ENCODE results near the gene CAMTA1.
A peak's percentile ranks its signal among the peaks of the same experiment; 100 is the strongest.

The CAMTA1 gene

GRCh38 chr1:7609311-7609994 lies 824.2 kb downstream of the CAMTA1 start:
- H3K9ac ChIP-seq (ENCODE audit: low read depth, low read length): peak overlapping the region; percentile 51
- no peaks in the 10 kb centered on the region for H3K27me3 ChIP-seq (ENCODE audit: control insufficient read depth, insufficient read depth, low read length)
- H3K4me3 ChIP-seq (ENCODE audit: low read depth, low read length): no peak overlapping the region
- H3K4me1 ChIP-seq (ENCODE audit: control insufficient read depth, insufficient read depth, low read length): peaks cover 12% of the 10 kb centered on the region
- no peaks in the 10 kb centered on the region for H3K36me3 ChIP-seq (ENCODE audit: control insufficient read depth, insufficient read depth, low read length)
- H3K27ac ChIP-seq (ENCODE audit: low read depth, low read length): peak overlapping the region; percentile 88
- H3K9me3 ChIP-seq (ENCODE audit: control insufficient read depth, insufficient read depth, low read length): peaks cover 6% of the 10 kb centered on the region; the same call in 1 of the 2 replicates

DNA sequence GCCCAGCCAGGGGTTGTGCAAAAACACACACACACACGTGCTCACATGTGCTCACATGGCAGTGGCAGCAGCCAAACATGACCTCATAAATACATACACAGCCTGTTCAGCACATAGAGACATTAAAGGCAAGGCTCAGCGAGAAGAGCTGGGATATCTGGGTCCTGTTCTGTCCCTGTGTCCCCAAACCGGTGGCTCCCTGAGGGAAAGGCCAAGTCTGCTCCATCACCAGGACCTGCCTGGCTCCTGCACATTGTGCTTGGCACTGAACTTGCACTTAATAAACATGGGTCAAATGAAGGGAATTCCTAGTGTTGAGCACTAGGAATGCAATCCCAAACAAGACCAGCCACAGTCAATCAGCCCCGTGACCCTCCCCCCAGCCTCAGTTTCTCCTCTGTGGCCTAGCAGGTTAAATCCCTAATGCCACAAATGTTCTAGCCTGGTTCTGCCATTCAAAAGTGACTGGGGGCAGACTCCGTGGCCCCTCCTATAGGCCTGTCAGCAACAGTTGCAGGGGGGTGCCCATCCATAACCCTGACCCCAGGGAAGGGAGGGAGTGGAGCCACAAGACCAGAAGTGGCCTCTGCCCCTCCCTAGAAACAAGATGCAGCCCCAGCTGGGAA lies 825.0 kb downstream of the CAMTA1 start:
- H3K4me3 ChIP-seq (ENCODE audit: low read depth, low read length): no peak overlapping the region
- H3K27me3 ChIP-seq (ENCODE audit: control insufficient read depth, insufficient read depth, low read length): no peaks in the 10 kb centered on the region
- H3K27ac ChIP-seq (ENCODE audit: low read depth, low read length): peak overlapping the region; percentile 88
- H3K9me3 ChIP-seq (ENCODE audit: control insufficient read depth, insufficient read depth, low read length): peaks cover 6% of the 10 kb centered on the region; the same call in 1 of the 2 replicates
- peaks cover 12% of the 10 kb centered on the region for H3K4me1 ChIP-seq (ENCODE audit: control insufficient read depth, insufficient read depth, low read length)
- H3K36me3 ChIP-seq (ENCODE audit: control insufficient read depth, insufficient read depth, low read length): no peaks in the 10 kb centered on the region
- no peak overlapping the region for H3K9ac ChIP-seq (ENCODE audit: low read depth, low read length)

DNA sequence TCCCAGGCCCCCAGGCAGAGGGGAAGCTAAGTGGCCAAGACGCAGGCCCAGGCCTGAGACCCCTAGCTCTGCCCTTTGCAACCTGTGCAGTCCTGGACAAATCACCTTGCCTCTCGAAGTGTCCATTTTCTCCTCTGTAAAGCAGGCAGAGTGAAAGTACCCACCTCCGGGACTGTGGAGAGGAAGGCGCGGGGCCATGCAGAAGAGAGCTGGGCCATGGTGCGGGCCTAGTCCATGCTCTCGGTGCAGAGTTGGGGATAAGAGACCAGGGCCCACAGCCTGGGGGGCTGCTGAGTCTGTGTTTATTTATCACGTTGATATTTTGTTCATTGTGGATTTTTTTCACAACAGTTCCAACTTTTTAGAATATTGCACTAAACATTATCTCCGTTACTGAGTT lies 825.7 kb downstream of the CAMTA1 start:
- no peaks in the 10 kb centered on the region for H3K27me3 ChIP-seq (ENCODE audit: control insufficient read depth, insufficient read depth, low read length)
- peaks cover 12% of the 10 kb centered on the region for H3K4me1 ChIP-seq (ENCODE audit: control insufficient read depth, insufficient read depth, low read length)
- H3K9ac ChIP-seq (ENCODE audit: low read depth, low read length): no peak overlapping the region
- H3K4me3 ChIP-seq (ENCODE audit: low read depth, low read length): no peak overlapping the region
- no peaks in the 10 kb centered on the region for H3K36me3 ChIP-seq (ENCODE audit: control insufficient read depth, insufficient read depth, low read length)
- no peak overlapping the region for H3K27ac ChIP-seq (ENCODE audit: low read depth, low read length)
- 0 out of 2 replicates have a peak, but pooled peaks cover 3% of the 10 kb centered on the region for H3K9me3 ChIP-seq (ENCODE audit: control insufficient read depth, insufficient read depth, low read length)

GRCh38 chr1:7611421-7612010 lies 826.3 kb downstream of the CAMTA1 start:
- H3K36me3 ChIP-seq (ENCODE audit: control insufficient read depth, insufficient read depth, low read length): no peaks in the 10 kb centered on the region
- no peak overlapping the region for H3K27ac ChIP-seq (ENCODE audit: low read depth, low read length)
- H3K9ac ChIP-seq (ENCODE audit: low read depth, low read length): no peak overlapping the region
- H3K4me3 ChIP-seq (ENCODE audit: low read depth, low read length): no peak overlapping the region
- H3K9me3 ChIP-seq (ENCODE audit: control insufficient read depth, insufficient read depth, low read length): no peaks in the 10 kb centered on the region
- H3K4me1 ChIP-seq (ENCODE audit: control insufficient read depth, insufficient read depth, low read length): peaks cover 12% of the 10 kb centered on the region
- H3K27me3 ChIP-seq (ENCODE audit: control insufficient read depth, insufficient read depth, low read length): no peaks in the 10 kb centered on the region

DNA sequence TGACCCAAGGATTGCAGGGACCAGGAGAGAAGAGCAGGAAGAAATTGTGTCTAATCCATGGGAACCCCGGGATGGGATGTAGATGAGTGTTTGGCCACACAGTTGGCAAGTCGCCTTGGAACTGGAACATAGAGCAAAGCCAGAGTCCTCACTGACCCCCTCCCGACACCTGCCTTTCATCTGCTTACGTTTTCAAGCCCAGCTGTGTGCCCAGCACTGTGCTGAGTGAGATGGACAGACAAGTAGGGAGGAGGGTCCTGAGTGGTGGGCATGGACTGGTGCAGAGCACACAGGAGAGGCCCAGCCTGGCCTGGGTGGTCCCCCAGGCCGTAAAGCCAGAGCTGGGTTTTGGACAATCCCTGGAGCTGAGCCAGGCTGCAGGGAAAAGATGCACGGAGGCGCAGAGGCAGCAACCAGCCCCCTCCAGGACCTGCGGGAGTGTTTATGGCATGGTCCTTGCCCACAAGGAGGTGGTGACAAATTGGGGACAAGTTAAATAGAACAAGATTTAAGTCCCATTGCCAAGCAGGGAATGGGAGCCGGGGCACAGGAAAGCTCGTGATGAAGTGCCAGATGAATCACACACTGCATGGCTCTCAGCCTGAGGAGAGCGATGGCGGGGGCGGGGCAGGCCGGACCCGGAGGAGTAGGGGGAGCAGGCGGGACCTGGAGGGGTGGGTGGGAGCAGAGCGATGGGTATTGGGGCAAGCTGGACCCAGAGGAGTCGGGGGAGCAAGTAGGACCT lies 828.0 kb downstream of the CAMTA1 start:
- no peaks in the 10 kb centered on the region for H3K9me3 ChIP-seq (ENCODE audit: control insufficient read depth, insufficient read depth, low read length)
- H3K36me3 ChIP-seq (ENCODE audit: control insufficient read depth, insufficient read depth, low read length): no peaks in the 10 kb centered on the region
- peaks cover 12% of the 10 kb centered on the region for H3K4me1 ChIP-seq (ENCODE audit: control insufficient read depth, insufficient read depth, low read length)
- no peak overlapping the region for H3K4me3 ChIP-seq (ENCODE audit: low read depth, low read length)
- H3K27ac ChIP-seq (ENCODE audit: low read depth, low read length): no peak overlapping the region
- H3K9ac ChIP-seq (ENCODE audit: low read depth, low read length): no peak overlapping the region
- H3K27me3 ChIP-seq (ENCODE audit: control insufficient read depth, insufficient read depth, low read length): no peaks in the 10 kb centered on the region

- H3K9me3 ChIP-seq (ENCODE audit: control insufficient read depth, insufficient read depth, low read length): no peaks in the 10 kb centered on the region
- peaks cover 7% of the 10 kb centered on the region for H3K4me1 ChIP-seq (ENCODE audit: control insufficient read depth, insufficient read depth, low read length)
- H3K27ac ChIP-seq (ENCODE audit: low read depth, low read length): no peak overlapping the region
- H3K9ac ChIP-seq (ENCODE audit: low read depth, low read length): no peak overlapping the region
- H3K4me3 ChIP-seq (ENCODE audit: low read depth, low read length): no peak overlapping the region
- no peaks in the 10 kb centered on the region for H3K36me3 ChIP-seq (ENCODE audit: control insufficient read depth, insufficient read depth, low read length)
- H3K27me3 ChIP-seq (ENCODE audit: control insufficient read depth, insufficient read depth, low read length): no peaks in the 10 kb centered on the region
Measured at GRCh38 chr1:7613851-7614205, 828.6 kb downstream of the CAMTA1 start.

DNA sequence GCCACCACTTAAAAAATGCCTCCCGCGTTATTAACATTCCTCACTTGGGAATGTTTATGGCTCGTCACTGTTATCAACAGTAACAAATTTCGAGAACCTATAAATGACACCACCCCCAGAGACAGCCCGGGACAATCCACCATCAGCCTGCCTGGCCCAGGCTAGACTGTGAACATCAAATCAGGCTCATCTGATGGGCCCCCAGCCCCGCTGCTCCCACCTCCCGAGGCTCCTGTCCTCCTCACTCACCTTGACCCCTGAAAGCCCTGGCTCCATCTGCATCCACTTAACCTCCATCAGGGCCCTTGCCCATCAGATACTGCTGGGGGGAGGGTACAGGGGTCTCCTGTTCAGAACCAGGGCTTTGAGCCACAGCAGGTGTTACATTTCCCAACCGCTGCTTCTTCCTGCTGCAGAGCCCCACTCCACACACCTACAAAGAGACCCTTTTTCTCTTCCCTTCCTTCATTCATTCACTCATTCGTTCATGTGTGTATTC lies 829.4 kb downstream of the CAMTA1 start:
- Histone ChIP-seq H3K27ac (ENCODE audit: low read depth, low read length) (no peak overlapping the region), H3K4me3 (ENCODE audit: low read depth, low read length) (no peak overlapping the region), H3K4me1 (ENCODE audit: control insufficient read depth, insufficient read depth, low read length) (no peaks in the 10 kb centered on the region), H3K9ac (ENCODE audit: low read depth, low read length) (no peak overlapping the region), H3K9me3 (ENCODE audit: control insufficient read depth, insufficient read depth, low read length) (no peaks in the 10 kb centered on the region), H3K27me3 (ENCODE audit: control insufficient read depth, insufficient read depth, low read length) (no peaks in the 10 kb centered on the region), H3K36me3 (ENCODE audit: control insufficient read depth, insufficient read depth, low read length) (no peaks in the 10 kb centered on the region)

DNA sequence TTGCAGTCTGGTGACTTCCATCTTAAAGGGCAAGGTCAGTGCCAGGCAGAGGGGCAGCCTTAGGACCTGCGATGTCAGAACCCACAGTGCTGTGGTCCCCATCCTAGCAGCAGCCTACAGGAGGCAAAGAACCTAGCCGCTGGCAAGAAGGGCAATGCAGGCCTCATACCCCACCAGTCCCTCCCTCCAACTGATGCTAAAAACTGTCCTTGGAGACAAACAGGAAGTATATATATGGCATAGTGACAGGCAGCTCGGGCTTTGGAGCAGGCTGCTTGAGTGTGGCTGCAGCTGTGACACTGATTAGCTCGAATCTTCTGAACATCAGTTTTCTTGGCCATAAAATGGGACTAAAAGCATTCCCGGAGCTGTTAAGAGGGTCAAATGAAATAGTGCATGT lies 829.9 kb downstream of the CAMTA1 start:
- H3K27ac ChIP-seq (ENCODE audit: low read depth, low read length): no peak overlapping the region
- H3K9ac ChIP-seq (ENCODE audit: low read depth, low read length): no peak overlapping the region
- H3K27me3 ChIP-seq (ENCODE audit: control insufficient read depth, insufficient read depth, low read length): no peaks in the 10 kb centered on the region
- H3K4me1 ChIP-seq (ENCODE audit: control insufficient read depth, insufficient read depth, low read length): no peaks in the 10 kb centered on the region
- no peaks in the 10 kb centered on the region for H3K9me3 ChIP-seq (ENCODE audit: control insufficient read depth, insufficient read depth, low read length)
- H3K36me3 ChIP-seq (ENCODE audit: control insufficient read depth, insufficient read depth, low read length): no peaks in the 10 kb centered on the region
- no peak overlapping the region for H3K4me3 ChIP-seq (ENCODE audit: low read depth, low read length)

DNA sequence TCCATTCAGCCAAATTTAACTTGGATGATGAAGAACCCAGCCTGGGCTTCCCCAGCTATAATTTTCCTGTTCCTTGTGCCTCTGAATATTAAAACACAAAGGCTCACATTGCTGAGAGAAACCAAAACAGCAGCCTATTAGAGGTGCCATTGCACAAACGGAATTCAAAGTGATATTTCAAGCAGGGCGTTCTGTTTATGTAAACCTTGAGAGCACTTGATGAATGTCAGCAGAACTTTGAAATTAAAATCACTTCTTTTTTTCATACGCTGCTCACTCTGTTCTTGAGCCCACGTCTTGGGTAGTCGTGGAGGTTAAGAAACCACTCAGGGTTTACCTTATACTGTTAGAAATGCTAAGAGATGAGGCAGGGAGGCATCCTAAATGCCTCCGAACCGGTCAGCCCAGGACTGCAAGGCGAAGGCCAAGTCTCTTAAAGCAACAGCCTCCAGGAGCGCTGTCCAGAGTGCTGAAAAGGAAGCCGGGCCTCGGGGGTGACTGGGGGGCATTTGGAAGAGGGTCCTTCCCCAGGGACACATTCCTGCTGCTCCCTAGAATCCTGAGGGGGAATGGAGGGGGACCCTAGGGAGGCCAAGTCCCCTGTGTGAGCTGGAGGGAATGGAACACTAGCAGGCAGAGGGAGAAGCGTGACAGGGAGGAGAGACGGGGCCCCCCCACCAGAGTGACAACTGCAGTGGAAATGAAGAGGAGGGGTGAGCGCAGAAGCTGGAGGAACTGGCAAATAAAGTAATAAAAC lies 831.0 kb downstream of the CAMTA1 start:
- no peak overlapping the region for H3K4me3 ChIP-seq (ENCODE audit: low read depth, low read length)
- no peaks in the 10 kb centered on the region for H3K27me3 ChIP-seq (ENCODE audit: control insufficient read depth, insufficient read depth, low read length)
- no peaks in the 10 kb centered on the region for H3K9me3 ChIP-seq (ENCODE audit: control insufficient read depth, insufficient read depth, low read length)
- no peaks in the 10 kb centered on the region for H3K4me1 ChIP-seq (ENCODE audit: control insufficient read depth, insufficient read depth, low read length)
- no peak overlapping the region for H3K9ac ChIP-seq (ENCODE audit: low read depth, low read length)
- H3K36me3 ChIP-seq (ENCODE audit: control insufficient read depth, insufficient read depth, low read length): no peaks in the 10 kb centered on the region
- H3K27ac ChIP-seq (ENCODE audit: low read depth, low read length): no peak overlapping the region

DNA sequence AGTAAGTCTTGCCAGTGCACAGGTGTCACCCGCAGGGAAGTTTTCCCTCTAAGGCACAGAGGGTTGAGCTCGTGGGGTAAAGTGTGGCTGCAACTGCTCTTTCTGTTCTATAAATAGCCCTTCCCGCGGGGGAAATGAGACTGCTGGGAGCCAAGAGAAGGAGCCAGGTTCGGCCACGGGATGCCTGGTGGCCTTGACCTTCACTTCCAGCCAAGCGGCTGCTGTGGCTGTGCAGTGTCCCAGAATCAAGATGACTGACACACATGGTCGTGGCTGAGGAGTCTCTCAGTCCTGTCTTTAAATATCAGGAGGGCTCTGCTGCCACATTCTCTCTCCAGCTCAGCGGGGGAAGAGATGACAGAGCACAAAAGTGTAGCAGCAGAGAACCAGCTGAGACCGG lies 831.7 kb downstream of the CAMTA1 start:
- Histone ChIP-seq H3K4me3 (ENCODE audit: low read depth, low read length) (no peak overlapping the region), H3K9me3 (ENCODE audit: control insufficient read depth, insufficient read depth, low read length) (no peaks in the 10 kb centered on the region), H3K36me3 (ENCODE audit: control insufficient read depth, insufficient read depth, low read length) (no peaks in the 10 kb centered on the region), H3K27ac (ENCODE audit: low read depth, low read length) (no peak overlapping the region), H3K27me3 (ENCODE audit: control insufficient read depth, insufficient read depth, low read length) (no peaks in the 10 kb centered on the region), H3K4me1 (ENCODE audit: control insufficient read depth, insufficient read depth, low read length) (no peaks in the 10 kb centered on the region), H3K9ac (ENCODE audit: low read depth, low read length) (no peak overlapping the region)

Measured in HUES48 (cell line).